ENCODE data around the gene LAIR1. TPM values are rescaled to one million over a fixed set of nuclear protein-coding genes. Genes with fewer than 3 reads are reported as not detected.

Gene LAIR1
- total RNA-seq, 1 experiment from 2014 or later: not detected

DNA sequence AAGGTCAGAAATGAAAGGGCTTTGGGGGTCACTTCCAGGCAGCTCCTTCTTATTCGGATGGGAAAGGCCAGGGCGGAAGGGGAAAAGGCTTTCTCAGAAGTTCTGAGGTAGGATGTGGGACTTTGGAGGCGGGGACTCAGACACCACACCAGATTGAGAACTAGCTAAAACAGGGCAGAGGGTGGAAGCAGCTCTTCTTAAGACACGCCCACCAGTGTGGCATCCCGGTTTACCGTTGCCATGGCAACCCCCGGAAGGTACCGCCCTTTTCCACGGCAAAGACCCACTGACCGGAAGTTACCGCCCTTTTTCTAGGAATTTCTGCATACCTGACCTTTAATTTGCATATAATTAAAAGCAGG, 48.0 kb downstream of the LAIR1 start:
- Mint-ChIP-seq H3K36me3 (ENCODE audit: insufficient read depth, unreplicated experiment) (no peaks in the 10 kb centered on the region), H3K27ac (ENCODE audit: low read depth, unreplicated experiment) (no peak overlapping the region), H3K4me1 (ENCODE audit: insufficient read depth, unreplicated experiment) (no peaks in the 10 kb centered on the region), H3K4me3 (ENCODE audit: unreplicated experiment) (no peak overlapping the region), H3K9me3 (ENCODE audit: unreplicated experiment) (no peaks in the 10 kb centered on the region), H3K27me3 (ENCODE audit: insufficient read depth, unreplicated experiment) (peaks cover 69% of the 10 kb centered on the region)
- no TSS peak for BruUV-seq (replicated peaks)
- POLR2A ChIA-PET: no interaction called here
- CTCF ChIA-PET: interaction anchor here (0.5 to 1.6 kb wide), 6 partner anchors 8 to 1355 kb away, joined by 3 to 4 read pairs (median 3); no protein-coding TSS in a partner anchor
- DNase-seq (ENCODE audit: unreplicated experiment): no peak
- intact Hi-C loops (cut with micrococcal nuclease): no loop called here
- TF ChIP-seq, protein P1, sequence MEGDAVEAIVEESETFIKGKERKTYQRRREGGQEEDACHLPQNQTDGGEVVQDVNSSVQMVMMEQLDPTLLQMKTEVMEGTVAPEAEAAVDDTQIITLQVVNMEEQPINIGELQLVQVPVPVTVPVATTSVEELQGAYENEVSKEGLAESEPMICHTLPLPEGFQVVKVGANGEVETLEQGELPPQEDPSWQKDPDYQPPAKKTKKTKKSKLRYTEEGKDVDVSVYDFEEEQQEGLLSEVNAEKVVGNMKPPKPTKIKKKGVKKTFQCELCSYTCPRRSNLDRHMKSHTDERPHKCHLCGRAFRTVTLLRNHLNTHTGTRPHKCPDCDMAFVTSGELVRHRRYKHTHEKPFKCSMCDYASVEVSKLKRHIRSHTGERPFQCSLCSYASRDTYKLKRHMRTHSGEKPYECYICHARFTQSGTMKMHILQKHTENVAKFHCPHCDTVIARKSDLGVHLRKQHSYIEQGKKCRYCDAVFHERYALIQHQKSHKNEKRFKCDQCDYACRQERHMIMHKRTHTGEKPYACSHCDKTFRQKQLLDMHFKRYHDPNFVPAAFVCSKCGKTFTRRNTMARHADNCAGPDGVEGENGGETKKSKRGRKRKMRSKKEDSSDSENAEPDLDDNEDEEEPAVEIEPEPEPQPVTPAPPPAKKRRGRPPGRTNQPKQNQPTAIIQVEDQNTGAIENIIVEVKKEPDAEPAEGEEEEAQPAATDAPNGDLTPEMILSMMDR (IDR thresholded peaks at IDR 0.05; ENCODE audit: unreplicated experiment): no peak

DNA sequence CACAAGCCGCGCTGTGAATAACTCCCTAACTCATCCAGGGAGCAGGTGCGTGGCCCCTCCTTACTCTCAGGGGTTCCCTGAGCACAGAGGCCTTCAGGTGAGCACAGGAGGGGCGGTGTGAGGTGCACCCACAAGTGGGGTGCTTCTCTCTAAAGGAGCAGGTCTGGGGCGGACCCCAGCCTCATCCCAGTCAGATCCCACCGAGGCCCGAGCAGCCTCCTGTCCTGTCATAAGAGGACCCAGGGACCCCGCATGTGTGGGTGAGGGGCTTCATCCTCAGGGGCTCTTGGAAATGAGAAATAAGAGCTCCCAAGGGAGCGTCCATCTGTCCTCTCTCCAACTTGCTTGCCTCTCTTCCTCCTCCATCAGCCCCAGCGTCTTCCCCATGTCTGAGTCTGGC, 48.8 kb downstream of the LAIR1 start:
- Mint-ChIP-seq H3K36me3 (ENCODE audit: insufficient read depth, unreplicated experiment) (no peaks in the 10 kb centered on the region), H3K27ac (ENCODE audit: low read depth, unreplicated experiment) (no peak overlapping the region), H3K4me1 (ENCODE audit: insufficient read depth, unreplicated experiment) (no peaks in the 10 kb centered on the region), H3K9me3 (ENCODE audit: unreplicated experiment) (no peaks in the 10 kb centered on the region), H3K4me3 (ENCODE audit: unreplicated experiment) (no peak overlapping the region), H3K27me3 (ENCODE audit: insufficient read depth, unreplicated experiment) (peaks cover 69% of the 10 kb centered on the region)
- DNase-seq (ENCODE audit: unreplicated experiment): no peak
- ChIA-PET CTCF (interaction anchor here (0.8 kb wide), 1 partner anchor 9 kb away, joined by 3 read pairs; no protein-coding TSS in a partner anchor), POLR2A (no interaction called here)
- intact Hi-C loops (cut with micrococcal nuclease): no loop called here
- TF ChIP-seq, protein P1 (IDR thresholded peaks at IDR 0.05; ENCODE audit: unreplicated experiment): no peak
- BruUV-seq (replicated peaks): no TSS peak

DNA sequence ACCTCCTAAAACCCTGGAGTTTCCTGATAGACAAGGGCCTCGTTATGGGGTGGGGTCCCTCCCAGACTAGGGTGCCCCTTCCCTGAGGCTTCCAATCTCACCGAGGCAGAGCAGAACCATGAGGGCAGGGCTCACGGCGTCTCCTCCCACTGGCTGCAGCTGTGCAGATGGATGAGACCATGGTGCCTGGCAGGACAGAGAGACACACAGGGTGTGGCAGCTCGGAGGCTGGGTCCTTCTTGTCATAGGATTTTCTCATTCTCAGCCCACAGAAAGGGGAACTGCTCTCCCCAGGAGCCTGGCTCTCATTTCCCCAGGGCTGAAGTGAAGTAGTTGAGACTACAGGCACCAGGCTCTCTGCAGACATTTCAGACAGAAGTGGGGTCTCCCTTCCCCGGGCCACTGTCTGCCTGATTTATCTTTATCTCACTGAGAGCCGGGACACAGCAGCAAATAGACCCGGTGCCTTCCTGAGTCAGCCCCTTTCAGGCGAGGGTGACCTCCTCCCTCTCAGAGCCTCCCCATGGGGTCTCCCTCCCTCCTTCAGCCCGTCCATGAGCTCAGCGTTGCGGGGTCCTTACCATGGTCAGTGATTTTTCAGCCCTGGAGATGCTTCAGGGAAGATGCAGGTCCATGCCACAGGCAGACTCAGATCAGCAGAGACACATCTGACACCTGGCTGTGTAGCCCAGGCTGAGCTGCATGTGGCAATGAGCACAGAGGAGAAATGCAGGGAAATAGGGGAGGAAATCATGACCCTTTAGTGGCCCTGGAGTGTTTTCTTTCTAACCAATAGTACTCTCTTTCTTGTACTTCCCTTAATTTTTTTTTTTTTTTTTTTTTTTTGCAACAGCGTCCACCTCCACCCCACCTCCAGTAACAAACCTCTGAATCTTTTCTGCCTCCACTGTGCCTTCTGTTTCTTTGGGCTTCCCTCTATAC, 52.0 kb downstream of the LAIR1 start, which contains the start of gene LILRA5:
Gene LILRA5 (minus strand): TSS at position 731 of the 942 bp plus-strand sequence. CDS start 147 bp downstream, at position 584.
- Mint-ChIP-seq H3K9me3 (ENCODE audit: unreplicated experiment) (no peaks in the 10 kb centered on the region), H3K27me3 (ENCODE audit: insufficient read depth, unreplicated experiment) (peaks cover 64% of the 10 kb centered on the region)
- no TSS peak for BruUV-seq (replicated peaks)

DNA sequence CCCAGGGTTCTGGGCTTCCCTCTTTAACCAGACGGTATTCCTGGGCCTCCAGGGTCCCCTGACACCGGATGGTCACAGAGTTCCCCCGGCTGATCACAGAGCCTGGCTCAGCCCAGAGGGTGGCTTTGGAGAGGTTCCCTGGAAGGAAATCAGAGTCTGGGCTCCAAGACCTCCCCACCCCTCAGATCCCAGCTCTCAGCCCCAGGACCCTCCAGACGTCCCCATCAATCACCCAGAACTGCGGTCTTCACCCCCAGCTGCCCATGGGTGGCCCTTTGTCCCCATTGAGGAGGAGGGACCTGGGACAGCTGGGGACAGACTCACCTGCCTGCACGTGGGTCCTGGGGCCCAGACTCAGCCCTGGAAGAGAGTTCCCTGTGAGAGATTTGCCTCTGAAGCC, 52.7 kb downstream of the LAIR1 start:
- no peaks in the 10 kb centered on the region for H3K9me3 Mint-ChIP-seq (ENCODE audit: unreplicated experiment)
- TF ChIP-seq, protein P1 (IDR thresholded peaks at IDR 0.05; ENCODE audit: unreplicated experiment): no peak
- H3K27me3 Mint-ChIP-seq (ENCODE audit: insufficient read depth, unreplicated experiment): peaks cover 57% of the 10 kb centered on the region
- H3K36me3 Mint-ChIP-seq (ENCODE audit: insufficient read depth, unreplicated experiment): no peaks in the 10 kb centered on the region
- no peaks in the 10 kb centered on the region for H3K4me1 Mint-ChIP-seq (ENCODE audit: insufficient read depth, unreplicated experiment)
- CTCF ChIA-PET: interaction anchor here (1.2 to 1.6 kb wide), 2 partner anchors 15 to 79 kb away, joined by 3 to 5 read pairs; no protein-coding TSS in a partner anchor
- H3K27ac Mint-ChIP-seq (ENCODE audit: low read depth, unreplicated experiment): no peak overlapping the region
- DNase-seq (ENCODE audit: unreplicated experiment): no peak
- intact Hi-C loops (cut with micrococcal nuclease): no loop called here
- no TSS peak for BruUV-seq (replicated peaks)
- H3K4me3 Mint-ChIP-seq (ENCODE audit: unreplicated experiment): no peak overlapping the region
- POLR2A ChIA-PET: no interaction called here

More for the DNA sequence above, 52.0 kb downstream of the LAIR1 start, which contains the start of gene LILRA5:
- TF ChIP-seq, protein P1 (IDR thresholded peaks at IDR 0.05; ENCODE audit: unreplicated experiment): no peak
- ChIA-PET CTCF (interaction anchor here (1.2 to 1.6 kb wide), 2 partner anchors 16 to 78 kb away, joined by 3 to 5 read pairs; no protein-coding TSS in a partner anchor), POLR2A (no interaction called here)
- no peaks in the 10 kb centered on the region for H3K36me3 Mint-ChIP-seq (ENCODE audit: insufficient read depth, unreplicated experiment)
- no peak for DNase-seq (ENCODE audit: unreplicated experiment)
- no peak within 1 kb of the TSS for H3K27ac Mint-ChIP-seq (ENCODE audit: low read depth, unreplicated experiment)
- no peak within 1 kb of the TSS for H3K4me3 Mint-ChIP-seq (ENCODE audit: unreplicated experiment)
- H3K4me1 Mint-ChIP-seq (ENCODE audit: insufficient read depth, unreplicated experiment): no peaks in the 10 kb centered on the region
- intact Hi-C loops (cut with micrococcal nuclease): no loop called here
